ENCODE data around the gene SOX18.

SOX18 gene

GRCh38 chr20:64051561-64052325 lies 2.3 kb upstream of the SOX18 start:
- DNase-seq (ENCODE audit: low read depth), result no peak

DNA sequence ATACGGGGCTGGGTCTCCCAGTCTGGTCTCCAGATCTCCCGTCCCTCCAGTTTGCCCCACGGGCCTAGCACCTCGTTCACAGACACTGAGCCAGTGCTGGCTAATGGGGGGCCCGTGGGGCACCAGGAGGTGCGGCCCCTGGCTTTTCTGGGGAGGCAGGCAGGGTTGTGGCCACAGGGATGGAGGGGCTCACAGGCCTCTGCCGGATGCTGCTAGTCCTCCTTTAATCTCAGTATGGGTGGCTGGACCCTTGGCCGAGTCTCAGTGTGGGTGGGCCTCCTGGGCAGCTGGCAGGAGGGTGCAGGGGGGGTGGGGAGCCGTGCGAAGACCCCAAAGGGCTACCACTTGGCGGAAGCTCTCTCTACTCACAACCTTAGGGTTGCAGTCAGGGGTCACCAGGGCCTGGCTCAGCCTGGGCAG lies 1.6 kb upstream of the SOX18 start:
- DNase-seq (ENCODE audit: low read depth), result no peak

DNA sequence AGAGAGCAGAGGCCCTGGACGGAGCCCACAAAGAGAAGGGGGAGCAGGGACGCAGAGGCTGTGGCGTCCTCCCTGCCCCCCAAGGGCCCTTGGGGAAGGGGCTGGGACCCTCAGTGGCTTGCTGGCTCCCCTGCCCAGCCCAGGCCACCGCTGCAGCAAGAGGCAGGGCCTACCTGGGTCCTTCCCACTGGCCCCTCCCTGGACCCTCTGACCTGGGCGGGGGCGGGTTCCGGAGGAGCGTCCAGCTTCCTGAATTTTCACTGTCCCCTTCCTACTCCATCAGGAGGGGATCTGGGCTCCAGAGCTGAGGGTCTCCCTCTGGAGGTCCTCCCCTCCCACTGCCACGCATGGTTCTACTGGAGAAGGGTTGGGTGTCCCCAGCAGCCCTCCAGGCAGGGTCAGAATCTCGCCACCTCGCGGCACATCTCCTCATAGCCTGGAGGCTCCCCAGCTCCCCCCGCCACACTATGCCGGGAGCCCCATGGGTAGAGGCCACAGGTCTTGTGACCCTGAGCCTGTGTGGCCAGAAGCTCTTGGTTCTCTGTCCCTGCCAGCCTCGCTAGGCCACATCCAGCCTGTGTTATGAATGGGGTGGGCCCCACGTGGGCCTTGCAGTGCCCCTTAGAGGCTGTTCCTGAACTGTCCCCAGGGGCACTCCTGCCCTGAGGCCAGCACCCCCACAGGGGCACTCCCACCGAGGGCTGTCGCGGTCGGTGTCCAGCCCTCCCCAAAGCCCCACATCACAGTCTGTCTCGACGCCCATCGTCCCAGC lies 1.0 kb upstream of the SOX18 start:
- DNase-seq (ENCODE audit: low read depth), result no peak

GRCh38 chr20:64049878-64050260 lies 430 bp upstream of the SOX18 start:
- DNase-seq (ENCODE audit: low read depth), result no peak

- no peak for DNase-seq (ENCODE audit: low read depth)
Measured at GRCh38 chr20:64048402-64049044, 916 bp downstream of the SOX18 start.

- no peak for DNase-seq (ENCODE audit: low read depth)
Measured at GRCh38 chr20:64047968-64048401, 1.5 kb downstream of the SOX18 start.

GRCh38 chr20:64047046-64047389 lies 2.4 kb downstream of the SOX18 start:
- DNase-seq (ENCODE audit: low read depth), result no peak

- no peak for DNase-seq (ENCODE audit: low read depth)
Measured at GRCh38 chr20:64045346-64046011, 4.0 kb downstream of the SOX18 start.

GRCh38 chr20:64044484-64045247 lies 4.8 kb downstream of the SOX18 start:
- DNase-seq (ENCODE audit: low read depth), result no peak

GRCh38 chr20:64043768-64044167 lies 5.7 kb downstream of the SOX18 start:
- DNase-seq (ENCODE audit: low read depth), result no peak

DNA sequence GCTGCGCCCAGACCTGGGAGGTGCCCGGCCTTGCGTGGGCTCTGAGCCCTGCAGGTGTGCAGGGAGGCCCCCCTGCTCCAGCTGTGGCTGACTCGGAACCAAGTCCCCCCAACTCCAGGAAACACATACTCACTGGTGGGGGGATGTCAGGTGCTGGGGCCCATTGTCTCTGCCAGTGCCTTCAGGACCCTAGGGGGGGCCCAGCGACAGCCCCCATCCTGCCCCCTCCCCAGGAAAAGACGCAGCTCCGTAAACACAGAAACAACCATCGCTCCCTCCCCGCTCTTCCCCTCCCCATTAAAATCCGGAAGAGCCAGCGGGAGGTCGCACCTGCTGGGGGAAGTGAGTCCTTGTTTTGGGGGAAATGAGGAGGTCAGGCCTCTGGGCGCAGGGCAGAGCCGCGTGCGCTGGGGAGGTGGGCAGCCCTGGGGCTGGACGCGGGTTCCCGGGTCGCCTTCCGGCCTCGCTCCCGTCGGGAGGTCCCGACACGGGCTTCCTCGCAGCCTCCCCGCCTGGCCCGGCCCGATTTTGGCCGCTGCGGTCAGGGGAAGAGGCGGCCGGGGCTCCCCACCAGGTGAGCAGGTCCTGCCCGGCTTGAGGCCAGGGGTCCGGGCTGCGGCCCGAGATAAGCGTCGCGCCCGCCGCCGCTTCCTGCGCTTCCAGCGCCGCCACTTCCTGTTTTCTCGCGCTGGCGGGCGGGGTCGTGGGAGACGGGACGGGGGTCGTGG lies 7.2 kb downstream of the SOX18 start:
- no peak for DNase-seq (ENCODE audit: low read depth)

- DNase-seq (ENCODE audit: low read depth), result no peak
Measured at GRCh38 chr20:64041781-64042053, 7.7 kb downstream of the SOX18 start.

DNA sequence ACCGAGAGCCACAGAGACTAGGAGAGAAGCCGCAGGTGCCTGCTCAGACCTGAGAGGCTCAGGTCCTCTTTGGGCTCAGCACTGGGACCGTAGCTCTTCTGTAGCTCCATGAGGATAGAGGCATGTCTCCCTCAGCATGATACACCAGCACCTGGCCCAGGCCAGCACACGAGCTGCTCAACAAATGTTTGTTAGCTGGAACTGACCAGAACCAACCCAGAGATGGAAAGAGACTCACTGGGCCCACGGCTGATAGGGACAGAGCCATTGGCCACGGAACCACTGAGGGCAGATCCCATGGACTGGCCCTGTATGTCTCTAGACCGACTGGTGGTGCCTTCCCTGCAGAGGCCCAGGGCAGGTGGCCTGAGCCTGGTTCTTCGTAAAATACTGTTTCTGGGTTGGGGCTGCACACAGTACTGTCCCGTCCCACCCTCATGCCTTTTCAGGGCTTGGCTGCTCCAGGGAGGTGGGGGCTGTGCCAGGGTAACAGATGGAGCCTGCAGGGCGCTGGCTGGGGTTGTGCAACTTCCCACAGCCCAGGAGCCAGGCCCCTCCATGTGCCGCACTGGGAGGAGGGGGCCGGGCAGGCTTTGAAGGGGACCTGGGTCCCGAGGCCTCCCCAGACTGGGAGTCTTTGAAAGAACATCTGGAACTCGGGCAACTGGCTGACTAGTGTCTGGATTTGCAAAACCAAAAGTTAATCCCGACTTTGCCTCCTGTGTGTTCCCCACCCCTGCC lies 8.2 kb downstream of the SOX18 start:
- DNase-seq (ENCODE audit: low read depth), result no peak

GRCh38 chr20:64040231-64041039 lies 9.0 kb downstream of the SOX18 start:
- no peak for DNase-seq (ENCODE audit: low read depth)

- DNase-seq (ENCODE audit: low read depth), result no peak
Measured at GRCh38 chr20:64039293-64040160, 9.9 kb downstream of the SOX18 start.

DNA sequence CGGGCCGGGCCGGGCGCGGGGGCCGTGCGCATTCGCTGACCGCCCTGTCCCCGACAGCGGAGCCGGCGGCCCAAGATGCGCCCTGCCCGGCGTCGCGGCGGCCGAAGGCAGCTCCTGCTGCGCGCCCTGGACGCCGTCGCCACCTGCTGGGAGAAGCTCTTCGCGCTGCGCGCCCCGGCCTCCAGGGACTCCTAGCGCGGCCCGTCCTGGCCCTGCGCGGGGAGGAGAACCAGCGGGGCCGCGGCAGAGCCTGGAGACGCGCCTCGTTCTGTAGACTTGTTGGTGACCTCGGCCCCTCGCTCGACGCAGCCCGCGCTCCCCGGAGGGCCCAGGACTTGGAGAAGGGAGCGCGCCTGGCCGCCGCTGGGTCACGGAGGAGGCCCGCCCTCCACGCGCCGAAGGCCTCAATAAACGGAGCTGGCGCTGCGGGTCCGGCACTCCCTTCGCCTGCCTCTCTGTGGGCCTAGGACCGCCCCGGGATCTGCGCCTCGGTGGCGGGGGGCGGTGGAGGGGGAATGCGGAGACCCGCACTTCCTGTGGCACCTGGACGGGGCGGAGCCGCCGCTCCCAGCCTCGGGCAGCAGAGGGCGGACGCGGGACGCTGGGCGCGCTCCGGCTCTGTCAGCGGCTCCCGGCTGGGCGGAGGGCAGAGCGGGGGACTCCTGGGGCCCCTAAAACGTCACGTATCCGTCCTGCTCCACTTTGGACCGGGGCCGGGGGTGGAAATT lies 10.7 kb downstream of the SOX18 start:
- DNase-seq (ENCODE audit: low read depth), result no peak

DNA sequence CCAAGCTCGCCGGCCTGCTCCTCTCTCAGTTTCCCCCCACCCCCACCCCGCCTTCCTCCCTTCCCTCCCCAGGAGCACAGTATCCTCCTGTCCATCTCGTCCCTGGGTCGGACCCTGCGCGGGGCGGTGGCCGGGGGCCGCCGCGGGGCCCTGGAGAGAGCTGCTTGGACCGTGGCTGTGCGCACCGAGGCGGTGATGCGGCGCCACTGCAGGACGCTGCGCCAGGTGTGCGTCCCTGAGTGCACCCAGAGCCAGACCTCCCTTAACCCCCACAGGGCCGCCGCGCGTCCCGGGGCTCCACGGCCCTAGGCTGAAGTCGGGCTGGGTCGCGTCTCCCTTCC lies 11.2 kb downstream of the SOX18 start:
- DNase-seq (ENCODE audit: low read depth), result no peak

DNA sequence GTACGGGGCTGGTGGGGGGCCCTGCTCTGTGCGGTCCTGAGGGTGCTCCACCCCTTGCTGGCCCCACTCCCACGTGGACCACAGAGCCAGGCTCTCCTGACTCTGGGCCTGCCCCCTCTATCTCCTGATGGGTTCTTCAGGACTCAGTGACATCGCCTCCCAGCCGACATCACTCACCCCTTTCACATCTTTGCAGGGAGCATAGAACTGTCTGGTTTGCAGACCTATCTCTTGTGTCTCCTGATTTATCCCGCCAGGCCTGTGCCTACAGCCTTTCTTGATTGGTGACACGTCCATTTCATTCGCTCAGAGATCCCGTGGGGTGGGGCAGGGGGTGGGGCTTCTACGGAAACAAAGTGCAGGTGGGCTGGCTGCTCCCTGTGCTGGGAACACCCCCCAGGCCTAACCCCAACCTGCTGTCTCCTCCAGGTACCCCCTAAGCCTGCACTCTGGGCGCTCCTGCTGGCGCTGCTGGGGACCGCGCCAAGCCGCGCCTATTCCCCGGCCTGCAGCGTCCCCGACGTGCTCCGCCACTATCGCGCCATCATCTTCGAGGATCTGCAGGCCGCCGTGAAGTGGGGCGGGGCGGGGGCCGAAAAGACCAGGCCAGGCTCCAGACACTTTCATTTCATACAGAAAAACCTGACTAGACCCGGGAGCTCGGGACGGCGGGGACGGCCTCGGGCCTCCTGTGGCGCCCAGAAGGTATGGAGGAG lies 11.8 kb downstream of the SOX18 start:
- no peak for DNase-seq (ENCODE audit: low read depth)

All from fibroblast of the conjunctiva (primary cell).